SU-DHL-6 (cell line): Measurements from ENCODE around the gene CTSA.
A peak's percentile ranks its signal among the peaks of the same experiment; 100 is the strongest.

Experiments used
- H2AFZ ChIP-seq: fragments of 200-600 bp; sonication (generic); 2 replicates; pipeline ENCODE4 v1.6.1; 2014; ENCODE audit warnings: low read depth, mild to moderate bottlenecking, moderate library complexity, mixed read lengths, antibody characterized with exemption, low read length; ENCODE audit not compliant: severe bottlenecking
- H3F3A ChIP-seq: fragments of 200-600 bp; shearing (Covaris generic); 2 replicates; pipeline ENCODE4 v1.6.0; 2016; ENCODE audit warnings: antibody characterized with exemption, mild to moderate bottlenecking; ENCODE audit not compliant: insufficient read depth
- H3K27ac ChIP-seq: fragments of 200-600 bp; sonication (generic); 2 replicates; pipeline ENCODE4 v1.5.1; 2016; ENCODE audit warnings: low read depth, mild to moderate bottlenecking, low read length, moderate library complexity, mixed read lengths
- H3K27me3 ChIP-seq: fragments of 200-600 bp; sonication (generic), shearing (Covaris generic); 2 replicates; pipeline ENCODE4 v1.6.0; 2014; ENCODE audit warnings: mild to moderate bottlenecking, low read length
- H3K36me3 ChIP-seq: fragments of 200-600 bp; sonication (generic); 2 replicates; pipeline ENCODE4 v1.6.1; 2014; ENCODE audit warnings: mild to moderate bottlenecking, low read length, mixed read lengths
- H3K4me2 ChIP-seq: fragments of 300-600, 200-600 bp; shearing (Covaris generic), sonication (generic); 2 replicates; pipeline ENCODE4 v1.6.0; 2014; ENCODE audit warnings: low read length, low read depth, mild to moderate bottlenecking; ENCODE audit not compliant: poor library complexity, severe bottlenecking
- H3K4me3 ChIP-seq: fragments of 200-600 bp; sonication (generic); 2 replicates; pipeline ENCODE4 v1.5.1; 2014; ENCODE audit warnings: antibody characterized with exemption, low read length, mild to moderate bottlenecking, mixed read lengths; ENCODE audit not compliant: insufficient read depth, poor library complexity, severe bottlenecking
- H3K79me2 ChIP-seq: fragments of 200-600 bp; sonication (generic); 2 replicates; pipeline ENCODE4 v1.6.1; 2014; ENCODE audit warnings: mild to moderate bottlenecking, low read length, moderate library complexity; ENCODE audit not compliant: insufficient read depth
- H3K9ac ChIP-seq: fragments of 200-600 bp; sonication (generic); 2 replicates; pipeline ENCODE4 v1.7.0; 2014; ENCODE audit warnings: mild to moderate bottlenecking, low read length
- H3K9me2 ChIP-seq: fragments of 200-600 bp; sonication (generic); replicated peaks from 2 replicates; pipeline ENCODE4 v1.6.1; 2014; ENCODE audit warnings: low read length; ENCODE audit not compliant: insufficient read depth
- H3K9me3 ChIP-seq: fragments of 200-600 bp; sonication (generic); 2 replicates; pipeline ENCODE4 v1.6.1; 2014; ENCODE audit warnings: low read length, mixed read lengths; ENCODE audit not compliant: insufficient read depth
- H4K20me1 ChIP-seq: fragments of 200-600 bp; sonication (generic); 2 replicates; pipeline ENCODE4 v1.6.1; 2014; ENCODE audit warnings: low read depth, mild to moderate bottlenecking, antibody characterized with exemption, low read length, moderate library complexity, mixed read lengths
- CTCF ChIP-seq: fragments of 200-600 bp; sonication (generic); IDR thresholded peaks from one replicate; pipeline ENCODE4 v1.5.1; 2017; ENCODE audit warnings: antibody characterized with exemption, mild to moderate bottlenecking, low read length, moderate library complexity; ENCODE audit not compliant: insufficient read depth, poor library complexity, severe bottlenecking
- EZH2phosphoT487 ChIP-seq: fragments of 200-600 bp; sonication (generic), shearing (Covaris generic); conservative IDR thresholded peaks from 2 replicates; pipeline ENCODE4 v1.6.1; 2018; ENCODE audit warnings: mild to moderate bottlenecking, antibody characterized with exemption, low read length, moderate library complexity, mixed read lengths

Gene CTSA

DNA sequence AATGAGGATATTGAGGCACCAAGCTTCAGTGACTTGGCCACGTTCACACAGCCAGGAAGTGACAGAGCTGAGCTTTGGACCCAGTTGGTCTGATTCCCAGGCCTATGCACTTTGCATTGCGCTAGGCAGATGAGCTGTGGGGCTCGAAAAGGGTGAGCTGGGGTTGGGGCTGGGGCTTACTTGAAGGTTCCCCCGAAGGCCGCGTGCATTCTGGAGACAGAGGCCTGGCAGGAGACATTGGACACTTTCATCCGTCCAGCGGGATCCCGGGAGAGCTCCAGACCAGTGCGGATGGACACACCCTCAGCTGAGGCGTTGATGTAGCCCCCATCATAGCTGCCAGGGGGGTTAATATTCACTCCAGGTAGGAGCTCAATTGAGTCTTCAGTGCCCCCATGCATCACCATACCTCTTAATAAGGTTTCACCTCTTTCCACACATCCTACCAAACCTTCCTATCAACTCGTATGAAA lies 18.2 kb downstream of the CTSA start:
- H3K36me3 ChIP-seq = no peaks in the 10 kb centered on the region
- H3K27ac ChIP-seq = no peak overlapping the region

DNA sequence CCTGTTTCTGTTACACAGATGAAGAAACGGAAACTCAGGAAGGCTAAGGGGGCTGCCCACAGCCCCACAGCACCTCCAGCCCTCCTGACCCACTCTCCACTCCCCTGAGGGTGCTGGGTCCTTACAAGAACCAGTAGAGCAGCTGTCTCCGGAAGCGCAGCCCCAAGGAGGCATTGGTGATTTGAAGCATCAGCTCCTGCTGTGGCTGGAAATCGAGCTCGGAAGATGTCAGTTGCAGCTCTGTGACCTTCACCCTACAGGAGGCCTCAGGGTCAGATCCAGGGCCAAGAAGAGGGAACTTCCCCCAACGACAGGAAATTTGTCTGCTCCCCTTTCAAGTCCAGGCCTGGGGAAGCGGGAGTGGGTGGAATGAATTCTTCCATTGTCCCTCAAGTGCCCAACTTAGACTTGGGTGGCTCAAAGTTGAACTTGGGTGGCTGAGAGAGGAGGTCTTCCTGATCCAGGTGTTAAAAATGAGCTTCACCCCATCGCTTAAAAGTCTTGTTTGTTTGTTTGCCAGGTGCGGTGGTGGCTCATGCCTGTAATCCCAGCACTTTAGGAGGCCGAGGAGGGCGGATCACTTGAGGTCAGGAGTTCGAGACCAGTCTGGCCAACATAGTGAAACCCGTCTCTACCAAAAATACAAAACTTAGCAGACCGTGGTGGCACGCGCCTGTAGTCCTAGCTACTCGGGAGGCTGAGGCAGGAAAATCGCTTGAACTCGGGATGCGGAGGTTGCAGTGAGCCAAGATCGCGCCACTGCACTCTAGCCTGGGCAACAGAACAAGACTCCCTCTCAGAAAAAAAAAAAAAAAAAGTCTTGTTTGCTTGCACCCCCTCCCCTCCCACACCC lies 18.9 kb downstream of the CTSA start:
- TF ChIP-seq EZH2phosphoT487 = no peak
- no peak for TF ChIP-seq CTCF
- Histone ChIP-seq H3F3A (no peaks in the 10 kb centered on the region), H3K9me3 (no peaks in the 10 kb centered on the region), H3K27me3 (no peaks in the 10 kb centered on the region), H3K9ac (no peak overlapping the region), H3K4me3 (peak overlapping the region; percentile 22), H3K79me2 (no peaks in the 10 kb centered on the region), H4K20me1 (no peaks in the 10 kb centered on the region), H3K4me2 (peak overlapping the region; percentile 41), H3K27ac (no peak overlapping the region), H2AFZ (peak overlapping the region; percentile 83), H3K36me3 (no peaks in the 10 kb centered on the region), H3K9me2 (no peaks in the 10 kb centered on the region)

More for the DNA sequence above, 18.2 kb downstream of the CTSA start:
- Histone ChIP-seq H3K27me3 (no peaks in the 10 kb centered on the region), H4K20me1 (no peaks in the 10 kb centered on the region), H3K4me3 (no peak overlapping the region), H3K9me3 (no peaks in the 10 kb centered on the region), H3K79me2 (no peaks in the 10 kb centered on the region), H3K9me2 (no peaks in the 10 kb centered on the region), H3K4me2 (no peak overlapping the region), H2AFZ (no peak overlapping the region), H3F3A (no peaks in the 10 kb centered on the region), H3K9ac (no peak overlapping the region)
- TF ChIP-seq EZH2phosphoT487 = no peak
- TF ChIP-seq CTCF = no peak

GRCh38 chr20:45910670-45911485 lies 19.7 kb downstream of the CTSA start:
- Histone ChIP-seq H3K79me2 (no peaks in the 10 kb centered on the region), H3K9me2 (no peaks in the 10 kb centered on the region), H2AFZ (peak overlapping the region; percentile 83), H3K27ac (no peak overlapping the region), H4K20me1 (no peaks in the 10 kb centered on the region), H3K27me3 (no peaks in the 10 kb centered on the region), H3K36me3 (no peaks in the 10 kb centered on the region), H3K9ac (no peak overlapping the region), H3K9me3 (no peaks in the 10 kb centered on the region), H3F3A (no peaks in the 10 kb centered on the region), H3K4me2 (peak overlapping the region; percentile 41), H3K4me3 (peak overlapping the region; percentile 22)
- TF ChIP-seq EZH2phosphoT487 (no peak), CTCF (no peak)
